ENCODE results near the gene WEE2. TPM values are rescaled to one million over a fixed set of nuclear protein-coding genes. Genes with fewer than 3 reads are reported as not detected.
"Not testable (repeated sequence)": the region's sequence is repeated elsewhere in the genome, so short reads cannot be mapped to it uniquely, and the experiment has no call there.

WEE2 gene
- total and polyA plus RNA-seq, 9 of the 15 experiments (the other 6 are each of a cell fraction or from before 2014, with no cell fraction given): not detected

DNA sequence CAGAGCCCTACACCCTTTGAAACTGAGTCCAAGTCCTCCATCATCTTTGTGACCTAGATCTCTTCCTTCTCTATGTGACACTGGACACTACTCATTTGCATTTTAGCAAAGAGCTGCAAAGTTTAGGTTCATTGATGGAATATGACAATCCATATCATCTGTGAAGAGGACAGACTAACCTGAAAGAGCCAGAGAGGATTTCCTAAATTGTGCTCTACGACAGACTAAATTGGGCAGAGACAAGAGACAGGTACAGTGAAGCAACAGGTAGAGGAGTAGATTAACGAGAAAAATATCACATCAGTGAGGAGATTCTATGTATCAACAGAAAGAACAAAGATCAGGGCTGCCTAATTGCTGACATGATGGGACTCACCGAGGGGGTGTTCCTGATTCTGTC is 55.6 kb downstream of the WEE2 start, which contains the start of gene TAS2R3 (continued):
- TF ChIP-seq, protein P1, sequence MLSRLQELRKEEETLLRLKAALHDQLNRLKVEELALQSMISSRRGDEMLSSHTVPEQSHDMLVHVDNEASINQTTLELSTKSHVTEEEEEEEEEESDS (CRISPR knock-in tag; IDR thresholded peaks at IDR 0.05): no peak
- TF ChIP-seq KDM5B (IDR thresholded peaks at IDR 0.05; ENCODE audit: insufficient replicate concordance, low read depth, low read length): no peak
- TF ChIP-seq RBBP5 (IDR thresholded peaks at IDR 0.05; ENCODE audit: borderline replicate concordance, insufficient read depth, low read length, poor library complexity, severe bottlenecking): no peak
- no peak for TF ChIP-seq MEIS2 (IDR thresholded peaks at IDR 0.05; ENCODE audit: partially characterized antibody)
- TF ChIP-seq PHF20 (IDR thresholded peaks at IDR 0.05; ENCODE audit: partially characterized antibody): no peak

DNA sequence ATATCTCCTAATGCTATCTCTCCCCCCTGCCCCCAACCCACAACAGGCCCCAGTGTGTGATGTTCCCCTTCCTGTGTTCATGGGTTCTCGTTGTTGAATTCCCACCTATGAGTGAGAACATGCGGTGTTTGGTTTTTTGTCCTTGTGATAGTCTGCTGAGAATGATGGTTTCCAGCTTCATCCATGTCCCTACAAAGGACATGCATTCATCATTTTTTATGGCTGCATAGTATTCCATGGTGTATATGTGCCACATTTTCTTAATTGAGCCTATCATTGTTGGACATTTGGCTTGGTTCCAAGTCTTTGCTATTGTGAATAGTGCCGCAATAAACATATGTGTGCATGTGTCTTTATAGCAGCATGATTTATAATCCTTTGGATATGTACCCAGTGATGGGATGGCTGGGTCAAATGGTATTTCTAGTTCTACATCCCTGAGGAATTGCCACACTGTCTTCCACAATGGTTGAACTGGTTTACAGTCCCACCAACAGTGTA is 62.0 kb downstream of the WEE2 start:
- H3K9me3 ChIP-seq (replicated peaks; ENCODE audit: control insufficient read depth, insufficient read depth, low read depth, low read length); H3K9me1 ChIP-seq (ENCODE audit: control insufficient read depth, insufficient read depth, low read length); H3K27ac ChIP-seq (ENCODE audit: extremely low read depth, low read depth, low read length); FAIRE-seq; H3K4me2 ChIP-seq (ENCODE audit: insufficient read depth, low read length); H3K4me1 ChIP-seq (replicated peaks in 1 of 2; ENCODE audit: control insufficient read depth in 2 of 2, insufficient read depth in 2 of 2, low read length in 2 of 2); BruUV-seq (replicated peaks); intact Hi-C loops (cut with micrococcal nuclease); CTCF ChIA-PET (ENCODE audit: low intra/inter-chr PET ratio); H3K4me3 ChIP-seq; H3K9ac ChIP-seq (ENCODE audit: insufficient read depth in 1 of 2, low read depth in 2 of 2, low read length in 2 of 2); H4K20me1 ChIP-seq (replicated peaks; ENCODE audit: control insufficient read depth, insufficient read depth, low read length); ATAC-seq; H3K27me3 ChIP-seq (ENCODE audit: control insufficient read depth in 2 of 2, insufficient read depth in 2 of 2, low read length in 2 of 2); H2AFZ ChIP-seq (ENCODE audit: low read depth, low read length); H3K79me2 ChIP-seq (ENCODE audit: control insufficient read depth, insufficient read depth, low read length); in situ Hi-C loops (cut with MboI); H3K36me3 ChIP-seq (ENCODE audit: control insufficient read depth, insufficient read depth, low read length); DNase-seq (ENCODE audit: extremely low read depth in 1 of 4, low spot score in 3 of 4): not testable (repeated sequence)
- TF ChIP-seq BCOR (IDR thresholded peaks at IDR 0.05) (0 out of 2 replicates have a peak, but pooled peaks have one; percentile 31), NFIX (CRISPR knock-in tag; IDR thresholded peaks at IDR 0.05; ENCODE audit: low read depth) (peak; percentile 56), NFIC (IDR thresholded peaks at IDR 0.05) (peak; percentile 82)
- POLR2A ChIA-PET: interaction anchor here (0.7 to 1.5 kb wide), 2 partner anchors 9 to 16 kb away, joined by 3 read pairs; no protein-coding TSS in a partner anchor
- 94% methylated on average over 3 of the region's 3 CpGs for WGBS (ENCODE audit: insufficient coverage, low coverage, missing lambda C conversion rate)

Data from K562 (cell line).